ENCODE results near the gene HTR7.
"Not testable (repeated sequence)": the region's sequence is repeated elsewhere in the genome, so short reads cannot be mapped to it uniquely, and the experiment has no call there.

- not testable (repeated sequence) for TF ChIP-seq ZFX (CRISPR knock-in tag; IDR thresholded peaks at IDR 0.05); HNRNPH1 (optimal IDR thresholded peaks at IDR 0.05; ENCODE audit: low read depth, low read length); SP2 (IDR thresholded peaks at IDR 0.05; ENCODE audit: extremely low read depth, low read depth, low read length, poor library complexity, severe bottlenecking); EZH2 (IDR thresholded peaks at IDR 0.05; ENCODE audit: borderline replicate concordance, low read depth, low read length); CEBPB (tag; IDR thresholded peaks at IDR 0.05); ZKSCAN8 (CRISPR knock-in tag; IDR thresholded peaks at IDR 0.05); TARDBP (IDR thresholded peaks at IDR 0.05); ZNF324 (CRISPR knock-in tag; IDR thresholded peaks at IDR 0.05); BRD4 (IDR thresholded peaks at IDR 0.05); POU5F1 (IDR thresholded peaks at IDR 0.05; ENCODE audit: borderline replicate concordance, low read depth, low read length, partially characterized antibody)
Observed at GRCh38 chr10:90821864-90822263, 36.0 kb downstream of the HTR7 start.

Measured in K562 (cell line).